A673 (cell line): Measurements from ENCODE around the gene NDUFS7. TPM values are rescaled to one million over a fixed set of nuclear protein-coding genes. Genes with fewer than 3 reads are reported as not detected.

Experiments used
- BruUV-seq: library from RNA; stranded (reverse); fragments of 400-500 nt; replicated peaks from 2 replicates; lab custom pipeline; 2021; lab: Mats Ljungman, UMichigan
- CTCF ChIA-PET: fragments of 300-600 bp; sonication (Branson Sonifier 250); formaldehyde crosslinking; loops from one replicate; lab custom pipeline; 2022; ENCODE audit warnings: antibody characterized with exemption; lab: Charles Lee
- POLR2A ChIA-PET: fragments of 300-600 bp; sonication (Branson Sonifier 250); formaldehyde crosslinking; loops from one replicate; lab custom pipeline; 2022; ENCODE audit warnings: antibody characterized with exemption; ENCODE audit not compliant: low non-redundant PET; lab: Charles Lee
- DNase-seq: peaks from one replicate; pipeline ENCODE4 v3.0.0-alpha.2; 2015; ENCODE audit warnings: low spot score
- H3K27ac ChIP-seq: fragments of 200-600 bp; sonication (generic); 2 replicates; pipeline ENCODE4 v1.5.1; 2016; ENCODE audit warnings: mixed run types, low read depth, mild to moderate bottlenecking, mixed read lengths, antibody characterized with exemption, low read length; ENCODE audit not compliant: poor library complexity, severe bottlenecking
- H3K27me3 ChIP-seq: fragments of 200-600 bp; sonication (generic); replicated peaks from 2 replicates; pipeline ENCODE4 v1.6.1; 2017; ENCODE audit warnings: mixed run types, low read depth, mild to moderate bottlenecking, mixed read lengths, antibody characterized with exemption, low read length; ENCODE audit not compliant: insufficient read depth, poor library complexity
- H3K36me3 ChIP-seq: fragments of 200-600 bp; sonication (generic); 2 replicates; pipeline ENCODE4 v1.6.1; 2016; ENCODE audit warnings: mixed run types, mild to moderate bottlenecking, mixed read lengths, antibody characterized with exemption, low read length; ENCODE audit not compliant: insufficient read depth, poor library complexity, severe bottlenecking
- H3K4me1 ChIP-seq: fragments of 200-600 bp; sonication (generic); 2 replicates; pipeline ENCODE4 v1.6.1; 2017; ENCODE audit warnings: mixed run types, mild to moderate bottlenecking, mixed read lengths, antibody characterized with exemption, low read length; ENCODE audit not compliant: insufficient read depth, poor library complexity, severe bottlenecking
- H3K4me3 ChIP-seq: fragments of 200-600 bp; sonication (generic); 2 replicates; pipeline ENCODE4 v1.5.1; 2016; ENCODE audit warnings: low read depth, mixed run types, mild to moderate bottlenecking, mixed read lengths, low read length; ENCODE audit not compliant: poor library complexity, severe bottlenecking
- H3K9me3 ChIP-seq: fragments of 200-600 bp; sonication (generic); 2 replicates; pipeline ENCODE4 v1.6.1; 2016; ENCODE audit warnings: mixed run types, low read depth, mild to moderate bottlenecking, mixed read lengths, antibody characterized with exemption, low read length; ENCODE audit not compliant: poor library complexity, severe bottlenecking
- CTCF ChIP-seq: fragments of 300-800, 200-600 bp; sonication (generic); conservative IDR thresholded peaks from 2 replicates; pipeline ENCODE4 v1.5.1; 2017; ENCODE audit warnings: low read depth, mild to moderate bottlenecking, antibody characterized with exemption, low read length, moderate library complexity, mixed read lengths
- EZH2 ChIP-seq: fragments of 200-600 bp; sonication (generic); IDR thresholded peaks from 2 replicates; pipeline ENCODE4 v1.6.1; 2017; ENCODE audit warnings: borderline replicate concordance, low read depth, mild to moderate bottlenecking, mixed read lengths, antibody characterized with exemption, low read length; ENCODE audit not compliant: poor library complexity, severe bottlenecking
- intact Hi-C: fragments of 100-400 bp; cut with micrococcal nuclease; formaldehyde crosslinking; loops from one replicate; pipeline ENCODE4 v1.10.0; 2022; ENCODE audit not compliant: unreplicated experiment
- total RNA-seq: library from RNA; stranded (reverse); gene quantifications from 2 replicates; pipeline ENCODE4 v1.2.3, GENCODE V29; 2021

NDUFS7 gene
- total RNA-seq, 1 experiment from 2014 or later: 101 TPM

DNA sequence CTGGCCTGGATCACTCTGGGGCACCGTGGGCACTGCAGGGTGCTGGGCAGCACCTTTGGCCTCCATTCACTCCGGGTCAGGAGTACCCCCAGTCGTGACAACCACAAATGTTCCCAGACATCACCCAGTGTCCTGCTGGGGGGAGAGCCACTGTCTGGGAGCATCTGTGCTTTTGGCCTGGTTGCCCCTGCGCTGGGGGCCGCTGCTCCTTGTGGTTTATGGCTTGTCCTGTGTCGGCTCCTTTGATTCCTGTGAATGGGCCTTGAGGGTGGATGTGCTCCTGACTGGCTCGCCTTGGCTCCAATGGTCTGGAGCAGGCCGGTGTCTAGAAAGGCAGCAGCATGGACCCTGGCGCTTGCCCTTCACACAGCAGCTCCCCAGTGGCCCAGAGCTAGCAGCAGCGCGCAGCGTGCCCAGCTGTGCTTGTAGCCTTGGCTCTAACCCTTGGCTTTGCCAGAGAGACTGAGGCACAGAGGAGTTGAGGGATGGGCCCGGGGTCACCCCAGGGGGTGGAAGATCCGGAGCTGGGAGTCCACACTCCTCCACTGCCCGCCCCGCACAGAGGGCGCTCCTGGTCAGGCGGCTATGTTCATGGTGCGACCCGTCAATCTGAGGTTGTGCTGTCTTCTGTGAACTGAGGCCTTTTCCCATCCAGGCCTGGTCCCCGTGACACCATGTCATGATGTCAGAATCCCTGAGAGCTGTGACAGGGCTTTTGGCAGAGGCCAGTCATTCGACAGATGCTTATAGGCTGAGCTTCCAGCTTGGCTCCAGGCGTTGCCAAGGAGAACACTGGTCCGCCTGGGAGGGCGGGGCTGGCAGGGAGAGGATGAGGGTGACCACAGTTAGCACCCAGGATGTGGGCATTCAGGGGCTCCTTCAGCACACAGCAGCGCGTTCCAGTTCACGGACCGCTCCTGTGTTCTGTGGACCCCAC is 27.8 kb downstream of the NDUFS7 start:
- H3K27ac ChIP-seq: peak overlapping the region; percentile 54
- intact Hi-C loops: no loop called here
- H3K9me3 ChIP-seq: no peaks in the 10 kb centered on the region
- TF ChIP-seq EZH2: no peak
- no peak for TF ChIP-seq CTCF
- H3K36me3 ChIP-seq: peaks cover 29% of the 10 kb centered on the region
- H3K4me3 ChIP-seq: no peak overlapping the region
- POLR2A ChIA-PET: no interaction called here
- peak; percentile 46 for DNase-seq
- peaks cover 37% of the 10 kb centered on the region for H3K4me1 ChIP-seq
- H3K27me3 ChIP-seq: no peaks in the 10 kb centered on the region
- no TSS peak for BruUV-seq
- CTCF ChIA-PET: no interaction called here

DNA sequence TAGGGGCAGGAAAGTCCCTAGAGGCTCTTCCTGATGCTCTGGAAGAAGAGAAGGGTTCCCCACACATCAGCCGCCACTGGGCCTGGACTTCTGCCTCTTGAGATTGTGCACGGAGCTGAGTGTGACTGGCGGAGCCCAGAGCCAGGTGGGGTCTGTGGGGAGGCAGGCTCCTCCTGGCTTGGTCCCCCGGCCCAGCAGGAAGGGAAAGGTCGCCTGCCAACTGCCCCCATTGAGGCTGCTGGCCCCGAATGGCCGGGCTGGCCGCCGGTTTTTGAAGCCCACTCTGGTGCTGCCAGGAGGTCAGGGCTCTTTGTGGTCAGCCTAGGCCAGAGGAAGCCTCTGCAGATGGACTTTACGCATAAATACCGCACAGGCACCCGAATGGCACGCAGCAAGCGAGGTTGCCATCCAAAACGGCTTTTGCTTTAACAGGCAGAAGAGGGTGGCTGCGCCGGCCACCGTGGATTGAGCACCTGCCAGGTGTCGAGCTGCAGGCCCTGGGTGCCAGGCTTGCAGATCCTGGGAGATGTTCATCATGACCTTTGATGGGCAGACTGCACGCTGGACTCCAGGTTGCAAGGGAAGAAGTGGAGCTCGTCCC is 28.7 kb downstream of the NDUFS7 start:
- intact Hi-C loops: no loop called here
- CTCF ChIA-PET: no interaction called here
- Histone ChIP-seq H3K27me3 (no peaks in the 10 kb centered on the region), H3K9me3 (no peaks in the 10 kb centered on the region), H3K36me3 (peaks cover 34% of the 10 kb centered on the region), H3K4me3 (no peak overlapping the region), H3K4me1 (peaks cover 38% of the 10 kb centered on the region), H3K27ac (peak overlapping the region; percentile 10)
- POLR2A ChIA-PET: interaction anchor here (0.6 kb wide), 1 partner anchor 439 kb away, joined by 5 read pairs; no protein-coding TSS in a partner anchor
- TF ChIP-seq EZH2 (no peak), CTCF (no peak)
- DNase-seq: no peak
- BruUV-seq: no TSS peak

DNA sequence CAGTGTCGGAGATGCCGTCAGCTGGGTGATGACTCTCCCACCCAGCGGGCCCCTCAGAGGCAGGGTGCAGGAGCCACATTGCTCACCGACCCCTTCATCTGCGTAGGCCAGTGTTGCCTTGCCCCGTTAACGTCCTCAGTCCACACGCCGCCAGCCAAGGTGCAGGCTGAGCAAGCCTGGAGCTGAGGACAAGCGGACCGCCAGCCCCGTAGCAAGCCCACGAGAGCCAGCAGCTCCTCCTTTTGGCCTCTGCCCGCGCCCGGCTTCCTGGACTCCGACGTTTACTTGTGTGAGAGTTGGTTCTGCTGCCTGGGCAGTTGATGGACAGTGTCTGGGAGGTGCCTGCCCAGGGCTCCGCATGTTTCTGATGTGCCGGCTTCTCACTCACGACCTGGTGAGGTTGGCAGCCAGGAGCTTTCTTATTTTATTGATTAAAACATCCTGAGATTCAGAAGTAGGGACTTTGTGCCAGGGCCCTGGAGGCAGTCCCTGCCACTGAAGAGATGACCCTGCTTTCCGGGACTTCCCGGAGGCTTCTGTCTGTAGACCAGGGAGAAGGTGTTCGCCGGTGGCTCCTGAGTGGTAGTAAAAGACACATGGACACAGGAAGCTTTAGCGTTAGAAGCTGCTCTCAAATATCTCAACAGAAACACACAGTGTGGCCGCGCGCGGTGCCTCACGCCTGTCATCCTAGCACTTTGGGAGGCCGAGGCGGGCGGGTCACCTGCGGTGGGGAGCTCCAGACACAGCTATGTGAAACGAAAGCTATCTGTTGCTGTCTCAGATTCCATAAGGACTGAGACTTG is 29.5 kb downstream of the NDUFS7 start:
- POLR2A ChIA-PET: interaction anchor here (0.6 to 0.8 kb wide), 3 partner anchors 10 to 438 kb away, joined by 3 to 5 read pairs (median 3); no protein-coding TSS in a partner anchor

More for the DNA sequence above, 29.5 kb downstream of the NDUFS7 start:
- DNase-seq: no peak
- CTCF ChIA-PET: no interaction called here
- no peaks in the 10 kb centered on the region for H3K9me3 ChIP-seq
- no peaks in the 10 kb centered on the region for H3K27me3 ChIP-seq
- intact Hi-C loops: no loop called here
- peak overlapping the region; percentile 10 for H3K27ac ChIP-seq
- no peak overlapping the region for H3K4me3 ChIP-seq
- H3K4me1 ChIP-seq: peaks cover 38% of the 10 kb centered on the region
- no TSS peak for BruUV-seq
- H3K36me3 ChIP-seq: peaks cover 42% of the 10 kb centered on the region
- TF ChIP-seq CTCF (no peak), EZH2 (no peak)
